ENCODE results near the gene BSN.

The BSN gene

DNA sequence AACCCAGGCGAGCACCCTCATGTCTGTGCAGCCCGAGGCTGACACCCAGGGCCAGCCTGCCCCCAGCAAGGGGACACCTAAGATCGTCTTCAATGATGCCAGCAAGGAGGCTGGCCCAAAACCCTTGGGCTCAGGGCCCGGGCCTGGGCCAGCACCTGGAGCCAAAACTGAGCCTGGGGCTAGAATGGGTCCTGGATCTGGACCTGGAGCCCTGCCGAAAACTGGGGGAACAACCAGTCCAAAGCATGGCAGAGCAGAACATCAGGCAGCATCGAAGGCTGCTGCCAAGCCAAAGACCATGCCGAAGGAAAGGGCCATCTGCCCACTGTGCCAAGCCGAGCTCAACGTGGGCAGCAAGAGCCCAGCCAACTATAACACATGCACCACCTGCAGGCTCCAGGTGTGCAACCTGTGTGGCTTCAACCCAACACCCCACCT is 88.5 kb downstream of the BSN start:
- no peak overlapping the region for H3K4me3 ChIP-seq (ENCODE audit: low read depth, low read length)
- TF ChIP-seq CTCF (IDR thresholded peaks at IDR 0.05; ENCODE audit: control insufficient read depth, extremely low read depth, insufficient read depth), result no peak
- DNase-seq (ENCODE audit: low read depth), result no peak

DNA sequence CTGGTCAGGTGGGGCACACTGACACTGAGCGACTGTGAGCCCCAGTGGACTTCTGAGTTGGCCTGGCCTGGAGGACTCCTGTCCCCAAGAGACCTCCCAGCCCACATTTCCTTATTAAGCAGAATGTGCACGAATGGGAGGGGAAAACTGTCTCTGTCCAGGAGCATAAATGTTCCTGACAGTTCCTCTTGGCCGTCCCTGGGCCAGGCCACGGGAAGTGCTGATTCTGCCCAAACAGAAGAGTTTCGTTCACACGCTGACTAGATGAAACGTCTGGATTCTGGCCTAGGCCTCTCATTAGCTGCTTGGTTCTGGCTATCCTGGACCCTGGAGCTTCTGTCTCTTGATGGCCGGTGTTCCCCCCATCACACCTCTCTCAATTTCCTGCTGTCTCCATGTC is 90.4 kb downstream of the BSN start:
- H3K4me3 ChIP-seq (ENCODE audit: low read depth, low read length), result no peak overlapping the region
- no peak for TF ChIP-seq CTCF (IDR thresholded peaks at IDR 0.05; ENCODE audit: control insufficient read depth, extremely low read depth, insufficient read depth)
- DNase-seq (ENCODE audit: low read depth), result no peak

DNA sequence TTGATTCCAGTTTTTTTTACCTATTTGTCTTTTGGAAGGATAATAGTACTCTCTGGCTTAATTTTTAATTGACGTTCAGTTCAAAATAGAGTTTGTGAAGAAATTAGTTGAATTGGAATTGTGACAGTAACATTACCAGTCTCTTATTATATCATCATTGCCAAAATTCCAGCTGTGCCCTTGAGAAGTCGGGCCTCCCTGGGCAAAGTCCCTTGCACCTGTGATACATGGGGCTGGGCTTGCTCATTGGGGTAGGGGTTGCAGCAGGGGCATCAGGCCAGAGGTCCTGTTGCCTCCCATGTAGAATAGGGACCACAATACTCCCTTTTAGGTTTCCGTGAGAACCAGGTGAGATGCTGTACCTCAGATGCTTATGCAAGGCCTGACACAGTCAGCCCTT is 92.0 kb downstream of the BSN start:
- no peak for DNase-seq (ENCODE audit: low read depth)
- no peak for TF ChIP-seq CTCF (IDR thresholded peaks at IDR 0.05; ENCODE audit: control insufficient read depth, extremely low read depth, insufficient read depth)
- no peak overlapping the region for H3K4me3 ChIP-seq (ENCODE audit: low read depth, low read length)

DNA sequence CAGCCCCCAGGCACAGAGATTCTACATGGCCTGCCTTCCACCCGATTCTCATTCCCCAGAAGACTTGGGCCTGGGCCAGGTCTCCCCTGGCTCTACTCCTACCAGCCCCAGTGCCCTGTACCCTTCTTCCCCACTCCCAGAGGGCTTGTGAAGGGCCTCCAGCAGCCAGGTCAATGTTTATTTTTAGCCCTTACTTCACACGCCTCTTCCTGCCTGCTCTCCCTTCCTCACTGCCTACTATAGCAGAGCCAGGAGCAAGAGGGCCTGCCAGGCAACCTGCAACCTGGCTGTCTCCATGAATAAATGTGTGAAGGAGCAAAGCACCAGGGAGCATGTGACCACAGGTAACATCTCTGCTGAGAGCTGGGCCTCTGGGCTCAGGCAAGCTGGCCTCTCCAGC is 93.5 kb downstream of the BSN start:
- DNase-seq (ENCODE audit: low read depth), result no peak
- no peak overlapping the region for H3K4me3 ChIP-seq (ENCODE audit: low read depth, low read length)
- TF ChIP-seq CTCF (IDR thresholded peaks at IDR 0.05; ENCODE audit: control insufficient read depth, extremely low read depth, insufficient read depth), result no peak

DNA sequence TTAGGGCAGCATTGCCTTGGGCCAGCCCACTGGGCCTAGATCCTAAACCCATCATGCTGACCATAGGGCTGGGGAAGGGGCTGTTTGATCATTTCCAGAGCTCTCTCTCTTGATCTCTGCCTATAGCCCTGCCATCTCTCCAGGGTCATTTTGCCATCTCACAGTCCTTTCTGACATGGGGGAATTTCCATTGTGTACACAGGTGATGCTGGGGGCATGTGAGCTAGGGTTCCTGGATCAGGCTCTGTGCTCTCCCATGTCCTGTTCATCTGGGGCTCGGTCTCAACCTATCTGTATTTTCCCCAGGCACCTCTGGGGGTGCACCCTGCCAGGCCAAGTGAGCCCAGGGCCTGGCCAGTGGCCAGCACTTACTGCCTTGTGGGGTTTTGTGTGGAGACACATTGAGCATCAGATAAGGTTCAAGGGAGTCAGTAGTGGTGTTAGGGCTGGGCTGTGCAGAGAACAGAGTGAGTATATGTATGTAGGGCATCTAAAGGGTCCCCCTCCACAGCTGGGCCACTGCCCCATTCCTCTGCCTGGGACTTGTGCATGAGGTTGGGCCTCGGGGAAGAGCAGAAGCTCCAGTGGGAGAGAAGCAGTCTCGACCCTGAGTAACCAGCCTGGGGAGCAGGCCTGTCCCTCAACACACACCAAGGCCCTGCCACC is 94.2 kb downstream of the BSN start:
- no peak for DNase-seq (ENCODE audit: low read depth)
- TF ChIP-seq CTCF (IDR thresholded peaks at IDR 0.05; ENCODE audit: control insufficient read depth, extremely low read depth, insufficient read depth), result no peak
- no peak overlapping the region for H3K4me3 ChIP-seq (ENCODE audit: low read depth, low read length)

DNA sequence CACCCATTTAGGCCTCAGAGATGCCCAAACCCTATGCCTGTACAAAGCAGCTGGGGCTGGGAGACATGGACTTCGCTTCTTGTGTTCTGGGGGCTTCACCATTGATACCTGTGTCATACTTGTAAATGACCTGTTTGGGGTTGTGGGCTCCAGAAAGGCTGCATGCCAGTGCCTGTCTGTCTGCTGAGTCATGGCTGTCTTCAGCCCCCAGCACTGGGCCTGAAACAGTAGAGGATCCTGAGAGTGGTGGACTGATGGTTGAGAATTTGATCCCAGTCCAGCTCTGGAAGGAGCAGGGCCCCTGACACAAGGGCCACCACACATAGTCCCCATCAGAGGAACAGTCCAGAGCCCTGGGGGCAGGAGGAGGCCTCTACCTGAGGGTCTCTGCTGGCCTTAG is 95.3 kb downstream of the BSN start:
- DNase-seq (ENCODE audit: low read depth), result no peak
- no peak overlapping the region for H3K4me3 ChIP-seq (ENCODE audit: low read depth, low read length)
- no peak for TF ChIP-seq CTCF (IDR thresholded peaks at IDR 0.05; ENCODE audit: control insufficient read depth, extremely low read depth, insufficient read depth)

- no peak overlapping the region for H3K4me3 ChIP-seq (ENCODE audit: low read depth, low read length)
- no peak for DNase-seq (ENCODE audit: low read depth)
- TF ChIP-seq CTCF (IDR thresholded peaks at IDR 0.05; ENCODE audit: control insufficient read depth, extremely low read depth, insufficient read depth), result no peak
Measured at GRCh38 chr3:49650177-49650576, 95.9 kb downstream of the BSN start.
